ENCODE data around the gene MAD1L1.

DNA sequence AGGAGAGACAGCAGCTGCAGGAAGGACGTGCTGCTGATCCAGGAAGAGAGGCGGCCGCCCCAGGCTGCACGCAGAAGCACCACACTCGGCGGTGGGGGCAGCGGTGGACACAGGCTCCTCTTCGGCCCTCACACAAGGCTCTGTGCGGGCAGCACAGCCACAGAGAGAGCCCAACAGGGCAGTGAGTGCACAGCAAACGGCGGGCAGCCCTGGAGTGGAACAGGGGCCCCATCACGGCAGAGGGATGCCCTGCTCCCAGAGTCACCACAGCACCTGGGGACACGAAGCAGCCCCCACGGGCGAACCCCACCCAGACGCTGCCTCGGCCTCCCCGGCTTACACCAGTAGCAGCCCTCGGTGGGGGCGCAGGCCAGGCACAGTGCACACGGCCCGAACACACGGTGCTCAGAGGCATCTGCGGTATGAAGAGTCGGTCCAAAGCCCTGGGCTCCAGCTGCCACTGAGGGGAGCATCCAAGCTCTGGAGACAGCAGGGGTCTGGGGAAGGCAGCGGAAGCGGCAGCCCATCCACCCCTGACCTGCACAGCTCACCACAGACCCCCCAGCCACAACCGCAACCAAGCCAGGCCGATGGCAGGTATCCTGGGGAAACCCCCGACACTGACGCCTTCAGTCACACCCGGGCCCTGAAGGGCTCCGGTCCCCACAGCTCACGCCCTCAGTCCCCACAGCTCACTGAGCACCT is 26.1 kb upstream of the MAD1L1 start:
- TF ChIP-seq SNAI2 (CRISPR knock-in tag; IDR thresholded peaks at IDR 0.05): no peak
- TF ChIP-seq TOX (CRISPR knock-in tag; IDR thresholded peaks at IDR 0.05; ENCODE audit: borderline replicate concordance): no peak
- no peak for TF ChIP-seq OSR1 (CRISPR knock-in tag; IDR thresholded peaks at IDR 0.05)

Measured in SK-N-SH treated with all-trans-retinoic acid at 6 μM for 48 hours (cell line).